Transverse colon (tissue), 4 donors: ENCODE data around the gene HOXB1. TPM values are rescaled to one million over a fixed set of nuclear protein-coding genes. Genes with fewer than 3 reads are reported as not detected.

Experiments used
- DNase-seq: peaks from one replicate; pipeline ENCODE4 v3.0.0-alpha.2; 2019
- H3K27ac ChIP-seq, 4 donors: fragments of 200-600 bp; sonication (generic); 2 replicates each; pipeline ENCODE4 v1.5.1; 2016 to 2018; ENCODE audit warnings: inconsistent platforms in 4 of 4
- H3K27me3 ChIP-seq: fragments of 200-600 bp; sonication (generic); 2 replicates; pipeline ENCODE4 v1.5.1; 2017; ENCODE audit warnings: inconsistent platforms
- H3K36me3 ChIP-seq, 4 donors: fragments of 200-600 bp; sonication (generic); 2 replicates each; pipeline ENCODE4 v1.5.1; 2017 to 2019; ENCODE audit warnings: inconsistent platforms in 4 of 4
- H3K4me1 ChIP-seq, 4 donors: fragments of 200-600 bp; sonication (generic); 2 replicates each; pipeline ENCODE4 v1.5.1; 2017 to 2020; ENCODE audit warnings: inconsistent platforms in 4 of 4
- H3K4me3 ChIP-seq, 4 donors: fragments of 200-600 bp; sonication (generic); 1 replicate in 1 of 4; 2 replicates in 3 of 4; pipeline versions ENCODE4 v1.5.1 to v1.6.1; 2017 to 2019; ENCODE audit warnings: inconsistent platforms in 4 of 4
- H3K9me3 ChIP-seq, 2 donors: fragments of 200-600 bp; sonication (generic); 2 replicates each; pipeline ENCODE4 v1.5.1; 2017 to 2019; ENCODE audit warnings: inconsistent platforms in 2 of 2
- EP300 ChIP-seq: sonication (generic); formaldehyde crosslinking; IDR thresholded peaks from one replicate; pipeline ENCODE4 v1.6.1; 2017; ENCODE audit warnings: antibody characterized with exemption, low read depth
- POLR2A ChIP-seq: fragments of 450-650 bp; IDR thresholded peaks from one replicate; pipeline ENCODE4 v1.6.1; 2016; ENCODE audit warnings: antibody characterized with exemption, mild to moderate bottlenecking, moderate library complexity
- POLR2AphosphoS5 ChIP-seq, 3 donors: sonication (generic); formaldehyde crosslinking; IDR thresholded peaks; one replicate each; pipeline ENCODE4 v1.6.1; 2016; ENCODE audit warnings: antibody characterized with exemption in 3 of 3
- WGBS, 2 donors: methylation state at CpG; one replicate each; pipeline ENCODE4 v1.1.5; 2018; ENCODE audit warnings: low coverage in 1 of 2; 5-methylcytosine and 5-hydroxymethylcytosine counted together
- in situ Hi-C, 4 donors: fragments of 200-750 bp; cut with MboI; loops; one replicate each; pipeline versions ENCODE4 v1.15.0 to v1.15.1; 2017; ENCODE audit warnings: low sequenced_read_pairs in 3 of 4, low pct_ligation_motif_present in 1 of 4, low pct_unique_long_range_greater_than_20kb in 1 of 4
- intact Hi-C: fragments of 100-400 bp; cut with DNase I; formaldehyde crosslinking; loops from one replicate; pipeline ENCODE4 v1.15.1; 2023; ENCODE audit warnings: low total_unique reads
- total RNA-seq, 4 donors: library from RNA; depleted of rRNA; stranded (reverse); fragments of >200 nt; gene quantifications; one replicate each; pipeline ENCODE4 v1.1.0, GENCODE V29; 2016
- TF ChIP-seq, protein P1 (sequence below), 5 experiments: fragments of 200-600 bp in 3 of 5; fragments of 450-650 bp in 2 of 5; sonication (generic) in 3 of 5; IDR thresholded peaks; 1 replicate in 2 of 5; 2 replicates in 3 of 5; pipeline ENCODE4 v1.5.1; 2016 to 2017; ENCODE audit warnings: antibody characterized with exemption in 5 of 5, inconsistent platforms in 3 of 5, mild to moderate bottlenecking in 2 of 5, moderate library complexity in 1 of 5

Gene HOXB1
- total RNA-seq, 4 donors from 2014 or later: not detected

GRCh38 chr17:48554412-48555257 is 23.8 kb upstream of the HOXB1 start:
- peaks cover 25 to 82% (median 53%) of the 10 kb centered on the region in 4 donors for H3K4me1 ChIP-seq
- in situ Hi-C loops: no loop called here
- TF ChIP-seq EP300: no peak
- no peak for TF ChIP-seq POLR2AphosphoS5 (IDR thresholded peaks at IDR 0.05)
- TF ChIP-seq, protein P1, sequence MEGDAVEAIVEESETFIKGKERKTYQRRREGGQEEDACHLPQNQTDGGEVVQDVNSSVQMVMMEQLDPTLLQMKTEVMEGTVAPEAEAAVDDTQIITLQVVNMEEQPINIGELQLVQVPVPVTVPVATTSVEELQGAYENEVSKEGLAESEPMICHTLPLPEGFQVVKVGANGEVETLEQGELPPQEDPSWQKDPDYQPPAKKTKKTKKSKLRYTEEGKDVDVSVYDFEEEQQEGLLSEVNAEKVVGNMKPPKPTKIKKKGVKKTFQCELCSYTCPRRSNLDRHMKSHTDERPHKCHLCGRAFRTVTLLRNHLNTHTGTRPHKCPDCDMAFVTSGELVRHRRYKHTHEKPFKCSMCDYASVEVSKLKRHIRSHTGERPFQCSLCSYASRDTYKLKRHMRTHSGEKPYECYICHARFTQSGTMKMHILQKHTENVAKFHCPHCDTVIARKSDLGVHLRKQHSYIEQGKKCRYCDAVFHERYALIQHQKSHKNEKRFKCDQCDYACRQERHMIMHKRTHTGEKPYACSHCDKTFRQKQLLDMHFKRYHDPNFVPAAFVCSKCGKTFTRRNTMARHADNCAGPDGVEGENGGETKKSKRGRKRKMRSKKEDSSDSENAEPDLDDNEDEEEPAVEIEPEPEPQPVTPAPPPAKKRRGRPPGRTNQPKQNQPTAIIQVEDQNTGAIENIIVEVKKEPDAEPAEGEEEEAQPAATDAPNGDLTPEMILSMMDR (IDR thresholded peaks at IDR 0.05): no peak
- TF ChIP-seq POLR2A: no peak

DNA sequence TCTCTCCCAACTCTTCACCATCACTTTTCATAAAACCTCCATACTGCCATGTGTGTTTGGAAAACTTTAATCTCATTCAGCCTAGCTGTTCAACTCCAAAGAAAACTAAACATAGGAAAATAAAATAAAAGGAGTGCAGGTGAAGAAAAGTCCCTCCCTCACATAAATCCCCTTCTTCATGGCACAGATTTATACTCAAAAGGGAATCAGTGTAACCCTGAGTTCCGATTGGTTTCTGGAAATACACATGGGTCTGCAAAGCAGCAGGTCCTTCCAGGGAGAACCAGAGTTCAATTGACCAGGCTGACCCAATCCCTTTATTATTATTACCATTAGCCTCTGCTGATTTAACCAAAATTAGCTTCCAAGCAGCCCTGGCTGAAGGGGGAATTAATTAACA is 23.0 kb upstream of the HOXB1 start:
- no peak for DNase-seq
- Histone ChIP-seq H3K27ac (peak overlapping the region; percentile 89 to 95 (median 94)), H3K4me1 (peaks cover 18 to 82% (median 48%) of the 10 kb centered on the region in 4 donors), H3K9me3 (no peaks in the 10 kb centered on the region), H3K36me3 (no peaks in the 10 kb centered on the region), H3K27me3 (no peaks in the 10 kb centered on the region), H3K4me3 (peak overlapping the region in 1 of 4 donors; percentile 54)
- intact Hi-C loops: no loop called here
- TF ChIP-seq POLR2AphosphoS5 (IDR thresholded peaks at IDR 0.05) (no peak), POLR2A (no peak), EP300 (no peak)
- TF ChIP-seq, protein P1 (IDR thresholded peaks at IDR 0.05): no peak
- in situ Hi-C loops: no loop called here
- WGBS, 2 donors: 61 to 67% methylated on average over 1 of the region's 1 CpG

More at GRCh38 chr17:48554412-48555257, 23.8 kb upstream of the HOXB1 start:
- Histone ChIP-seq H3K27me3 (no peaks in the 10 kb centered on the region), H3K27ac (peak overlapping the region; percentile 89 to 95 (median 94)), H3K36me3 (no peaks in the 10 kb centered on the region), H3K9me3 (no peaks in the 10 kb centered on the region), H3K4me3 (peak overlapping the region; percentile 8 to 54 (median 23))
- intact Hi-C loops: no loop called here
- 70 to 71% methylated on average over 18 to 44 of the region's 44 CpGs for WGBS, 2 donors
- no peak for DNase-seq

GRCh38 chr17:48553190-48553547 is 22.4 kb upstream of the HOXB1 start:
- Histone ChIP-seq H3K9me3 (no peaks in the 10 kb centered on the region), H3K27ac (peak overlapping the region; percentile 89 to 95 (median 94)), H3K27me3 (no peaks in the 10 kb centered on the region), H3K4me3 (peak overlapping the region in 1 of 4 donors; percentile 26), H3K36me3 (no peaks in the 10 kb centered on the region), H3K4me1 (peaks cover 22 to 82% (median 45%) of the 10 kb centered on the region in 4 donors)
- 42 to 69% methylated on average over 2 to 5 of the region's 5 CpGs for WGBS, 2 donors
- in situ Hi-C loops: no loop called here
- TF ChIP-seq POLR2AphosphoS5 (IDR thresholded peaks at IDR 0.05) (no peak), EP300 (no peak), POLR2A (no peak)
- TF ChIP-seq, protein P1 (IDR thresholded peaks at IDR 0.05): no peak
- intact Hi-C loops: no loop called here
- no peak for DNase-seq

GRCh38 chr17:48552466-48553189 is 21.8 kb upstream of the HOXB1 start:
- no peak for DNase-seq
- intact Hi-C loops (no loop called here), in situ Hi-C loops (no loop called here)
- Histone ChIP-seq H3K9me3 (no peaks in the 10 kb centered on the region), H3K4me1 (peaks cover 18 to 82% (median 44%) of the 10 kb centered on the region in 4 donors), H3K27me3 (no peaks in the 10 kb centered on the region), H3K27ac (peak overlapping the region; percentile 89 to 95 (median 94)), H3K4me3 (peak overlapping the region in 1 of 4 donors; percentile 26), H3K36me3 (no peaks in the 10 kb centered on the region)
- TF ChIP-seq POLR2A: peak; percentile 20
- peak; percentile 27 to 52 (median 29) for TF ChIP-seq POLR2AphosphoS5 (IDR thresholded peaks at IDR 0.05)
- no peak for TF ChIP-seq EP300
- WGBS, 2 donors: 45 to 100% methylated on average over 1 to 11 of the region's 11 CpGs
